SJSA1 (cell line): Measurements from ENCODE around the gene DNAH11. TPM values are rescaled to one million over a fixed set of nuclear protein-coding genes. Genes with fewer than 3 reads are reported as not detected.

ENCODE experiments used
- DNase-seq, 2 experiments: peaks; one replicate each; pipeline ENCODE4 v3.0.0-alpha.2; 2015 to 2020; ENCODE audit warnings: low spot score in 2 of 2, low read depth in 1 of 2
- H3K27ac ChIP-seq: fragments of 250-450 bp; sonication (Bioruptor Pico); 2 replicates; pipeline ENCODE4 v1.5.1; 2020; ENCODE audit warnings: mild to moderate bottlenecking, moderate library complexity
- H3K27me3 ChIP-seq: fragments of 250-450 bp; sonication (Bioruptor Pico); replicated peaks from 2 replicates; pipeline ENCODE4 v1.5.1; 2020; ENCODE audit warnings: mild to moderate bottlenecking, moderate library complexity
- H3K36me3 ChIP-seq: fragments of 250-450 bp; sonication (Bioruptor Pico); 2 replicates; pipeline ENCODE4 v1.5.1; 2020; ENCODE audit warnings: mild to moderate bottlenecking
- H3K4me1 ChIP-seq: fragments of 250-450 bp; sonication (Bioruptor Pico); replicated peaks from 2 replicates; pipeline ENCODE4 v1.6.1; 2021; ENCODE audit warnings: mild to moderate bottlenecking
- H3K4me3 ChIP-seq: fragments of 250-450 bp; sonication (Bioruptor Pico); 2 replicates; pipeline ENCODE4 v1.5.1; 2020; ENCODE audit warnings: mild to moderate bottlenecking
- H3K9me3 ChIP-seq: fragments of 250-450 bp; sonication (Bioruptor Pico); replicated peaks from 2 replicates; pipeline ENCODE4 v1.5.1; 2020; ENCODE audit warnings: mild to moderate bottlenecking
- total RNA-seq: library from RNA; depleted of rRNA; stranded (reverse); fragments of >200 nt; shearing (Covaris generic); gene quantifications from 2 replicates; pipeline ENCODE4 v1.2.3, GENCODE V29; 2014

The DNAH11 gene
- total RNA-seq, 1 experiment from 2014 or later: 13.1 TPM

- no peak for DNase-seq
Observed at GRCh38 chr7:21939136-21939857, 396.5 kb downstream of the DNAH11 start.

GRCh38 chr7:21939858-21940372, 397.1 kb downstream of the DNAH11 start:
- DNase-seq: no peak
- H3K27ac ChIP-seq: no peak overlapping the region

More at GRCh38 chr7:21939136-21939857, 396.5 kb downstream of the DNAH11 start:
- Histone ChIP-seq H3K4me1 (peaks cover 21% of the 10 kb centered on the region), H3K4me3 (no peak overlapping the region), H3K36me3 (peaks cover 10% of the 10 kb centered on the region; the same call in 1 of the 2 replicates), H3K27ac (no peak overlapping the region), H3K9me3 (no peaks in the 10 kb centered on the region), H3K27me3 (no peaks in the 10 kb centered on the region)

DNA sequence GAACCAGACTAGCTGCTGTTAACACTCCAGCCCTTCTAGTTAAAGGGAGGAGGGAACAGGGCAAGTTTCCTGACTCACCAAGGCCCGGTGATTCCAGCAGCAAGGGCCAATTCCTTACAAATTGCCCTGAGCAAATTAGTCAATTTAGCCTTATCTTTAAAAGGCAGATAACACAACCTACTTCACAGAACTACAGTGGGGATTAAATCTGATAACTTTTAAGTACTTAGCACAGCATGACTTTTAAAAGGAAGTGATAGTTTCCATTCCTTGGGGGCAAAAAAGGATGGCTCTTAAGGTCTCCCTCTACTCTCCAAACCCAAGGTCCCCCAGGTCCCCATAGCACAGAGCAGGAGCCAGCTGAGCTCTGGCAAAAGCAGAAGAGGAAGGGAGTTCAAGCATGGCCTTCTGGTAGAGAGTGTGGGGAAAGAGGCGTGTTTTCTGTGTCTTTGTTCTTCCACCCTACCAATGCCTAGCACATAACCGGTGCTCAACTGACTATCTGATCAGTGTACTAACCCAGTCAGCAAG, 398.8 kb downstream of the DNAH11 start:
- peaks cover 14% of the 10 kb centered on the region; the same call in 1 of the 2 replicates for H3K36me3 ChIP-seq
- no peak overlapping the region for H3K27ac ChIP-seq
- no peaks in the 10 kb centered on the region for H3K27me3 ChIP-seq
- H3K9me3 ChIP-seq: no peaks in the 10 kb centered on the region
- no peak overlapping the region for H3K4me3 ChIP-seq
- H3K4me1 ChIP-seq: peaks cover 28% of the 10 kb centered on the region
- DNase-seq: no peak

More at GRCh38 chr7:21939858-21940372, 397.1 kb downstream of the DNAH11 start:
- Histone ChIP-seq H3K9me3 (no peaks in the 10 kb centered on the region), H3K36me3 (peaks cover 10% of the 10 kb centered on the region; the same call in 1 of the 2 replicates), H3K4me1 (peaks cover 21% of the 10 kb centered on the region), H3K4me3 (no peak overlapping the region), H3K27me3 (no peaks in the 10 kb centered on the region)

GRCh38 chr7:21942955-21943354, 400.1 kb downstream of the DNAH11 start:
- Histone ChIP-seq H3K9me3 (no peaks in the 10 kb centered on the region), H3K36me3 (peaks cover 8% of the 10 kb centered on the region; the same call in 1 of the 2 replicates), H3K27ac (no peak overlapping the region), H3K4me3 (no peak overlapping the region), H3K4me1 (peaks cover 28% of the 10 kb centered on the region), H3K27me3 (no peaks in the 10 kb centered on the region)
- DNase-seq: no peak

- Histone ChIP-seq H3K4me1 (peaks cover 23% of the 10 kb centered on the region), H3K27me3 (no peaks in the 10 kb centered on the region), H3K9me3 (no peaks in the 10 kb centered on the region), H3K4me3 (no peak overlapping the region), H3K36me3 (peaks cover 4% of the 10 kb centered on the region; the same call in 1 of the 2 replicates), H3K27ac (no peak overlapping the region)
- no peak for DNase-seq
Observed at GRCh38 chr7:21943436-21943835, 400.6 kb downstream of the DNAH11 start.

DNA sequence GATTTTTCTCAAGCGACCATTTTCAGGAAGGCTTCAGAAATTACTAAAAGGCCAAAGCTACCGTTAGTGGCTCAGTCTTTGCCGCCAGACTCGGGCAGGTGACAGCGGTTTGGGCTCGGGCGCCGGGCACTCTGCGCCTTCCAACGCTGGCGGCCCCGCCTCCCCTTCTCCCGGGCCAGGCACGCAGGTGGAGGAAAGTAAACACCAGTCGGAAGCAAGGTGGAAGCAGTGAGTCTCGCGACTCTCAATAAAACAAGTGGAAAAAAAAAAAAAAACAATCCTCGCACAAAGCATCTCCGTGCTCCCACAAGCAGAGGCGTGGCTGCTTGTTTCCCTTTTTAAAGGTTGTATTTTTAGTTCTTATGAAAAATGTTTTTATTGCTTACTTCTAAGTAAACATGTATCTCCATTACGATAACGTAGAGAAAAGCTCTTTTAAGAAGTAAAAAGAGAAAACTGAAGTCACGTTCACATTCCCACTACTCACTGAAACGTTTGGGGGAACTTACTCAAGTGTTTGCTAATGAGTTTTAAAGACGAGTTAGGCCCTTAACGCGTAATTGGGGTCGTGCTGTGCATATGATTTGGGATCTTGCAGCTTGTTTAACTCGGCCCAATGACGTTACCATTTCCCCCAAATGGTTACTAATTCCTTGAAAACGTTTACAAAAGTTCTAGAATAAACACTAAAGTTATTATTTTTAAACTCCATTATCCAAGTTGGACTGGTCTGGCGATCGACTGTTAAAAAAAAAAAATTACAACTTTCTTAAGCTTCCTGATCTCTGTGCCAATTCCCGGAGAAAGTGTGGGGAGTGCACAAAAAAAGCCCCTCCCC, 402.0 kb downstream of the DNAH11 start:
- peak overlapping the region; percentile 93 for H3K27ac ChIP-seq
- H3K4me1 ChIP-seq: peaks cover 13% of the 10 kb centered on the region
- peak overlapping the region; percentile 66 for H3K4me3 ChIP-seq

GRCh38 chr7:21945454-21946221, 402.8 kb downstream of the DNAH11 start, which contains the start of gene CDCA7L:
Gene CDCA7L, minus strand, starts transcription at chr7:21945899. Its CDS starts 95 bp downstream, at chr7:21945804.
- Histone ChIP-seq H3K27me3 (no peaks in the 10 kb centered on the region), H3K36me3 (peaks cover 4% of the 10 kb centered on the region; the same call in 1 of the 2 replicates), H3K4me1 (peaks cover 13% of the 10 kb centered on the region), H3K27ac (peak within 1 kb of the TSS; percentile 93), H3K9me3 (no peaks in the 10 kb centered on the region), H3K4me3 (peak within 1 kb of the TSS; percentile 66)
- peak; percentile 66 to 88 for DNase-seq

More for the DNA sequence above, 402.0 kb downstream of the DNAH11 start:
- Histone ChIP-seq H3K36me3 (peaks cover 4% of the 10 kb centered on the region; the same call in 1 of the 2 replicates), H3K27me3 (no peaks in the 10 kb centered on the region), H3K9me3 (no peaks in the 10 kb centered on the region)
- DNase-seq: peak in 1 of 2 experiments; percentile 20

- DNase-seq: no peak
- Histone ChIP-seq H3K27me3 (no peaks in the 10 kb centered on the region), H3K36me3 (peaks cover 4% of the 10 kb centered on the region; the same call in 1 of the 2 replicates), H3K27ac (peak overlapping the region; percentile 93), H3K4me3 (peak overlapping the region; percentile 66), H3K4me1 (peaks cover 13% of the 10 kb centered on the region), H3K9me3 (no peaks in the 10 kb centered on the region)
Observed at GRCh38 chr7:21946222-21946709, 403.4 kb downstream of the DNAH11 start.

DNA sequence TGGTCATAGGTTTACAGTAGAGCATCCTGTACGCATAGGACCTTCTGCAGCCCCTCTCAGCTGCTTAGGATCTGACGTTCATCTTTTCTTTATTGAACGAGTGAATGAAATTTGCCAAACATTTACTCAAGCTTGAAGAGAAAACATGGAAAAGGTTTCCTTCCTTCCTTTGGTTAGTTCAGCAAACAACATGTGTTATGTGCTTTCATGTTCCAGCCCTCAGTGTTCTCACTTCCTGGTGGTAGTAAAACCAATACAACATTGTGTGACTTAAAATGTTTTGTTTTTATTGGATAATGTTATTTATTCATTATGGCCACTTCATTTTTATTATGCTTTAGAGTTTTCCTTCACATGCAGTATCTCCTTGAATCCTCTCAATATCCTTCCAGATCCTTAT, 404.2 kb downstream of the DNAH11 start:
- Histone ChIP-seq H3K9me3 (no peaks in the 10 kb centered on the region), H3K4me1 (peaks cover 13% of the 10 kb centered on the region), H3K27me3 (no peaks in the 10 kb centered on the region), H3K4me3 (no peak overlapping the region), H3K27ac (no peak overlapping the region), H3K36me3 (peaks cover 4% of the 10 kb centered on the region; the same call in 1 of the 2 replicates)
- no peak for DNase-seq

DNA sequence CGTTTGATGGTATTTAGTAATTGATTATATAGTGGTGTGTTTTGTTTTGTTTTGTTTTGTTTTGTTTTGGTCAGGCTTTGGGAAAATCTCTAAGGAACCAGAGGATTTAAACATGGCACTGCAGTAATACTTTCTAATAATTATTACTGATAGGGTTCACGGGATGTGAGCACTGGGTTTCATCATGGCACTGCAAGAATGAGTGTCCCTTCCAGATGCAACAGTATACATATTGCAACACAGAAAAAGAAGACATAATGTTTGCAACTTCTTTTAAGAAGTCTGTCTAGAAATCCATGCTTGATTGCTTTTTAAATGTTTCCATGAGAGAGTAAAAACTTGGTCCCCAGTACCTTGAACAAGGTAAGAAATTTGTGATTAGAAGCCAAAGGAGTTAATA, 405.1 kb downstream of the DNAH11 start:
- no peak for DNase-seq
- Histone ChIP-seq H3K27me3 (no peaks in the 10 kb centered on the region), H3K9me3 (no peaks in the 10 kb centered on the region), H3K27ac (no peak overlapping the region), H3K4me3 (no peak overlapping the region), H3K36me3 (peaks cover 4% of the 10 kb centered on the region; the same call in 1 of the 2 replicates), H3K4me1 (peaks cover 13% of the 10 kb centered on the region)

DNA sequence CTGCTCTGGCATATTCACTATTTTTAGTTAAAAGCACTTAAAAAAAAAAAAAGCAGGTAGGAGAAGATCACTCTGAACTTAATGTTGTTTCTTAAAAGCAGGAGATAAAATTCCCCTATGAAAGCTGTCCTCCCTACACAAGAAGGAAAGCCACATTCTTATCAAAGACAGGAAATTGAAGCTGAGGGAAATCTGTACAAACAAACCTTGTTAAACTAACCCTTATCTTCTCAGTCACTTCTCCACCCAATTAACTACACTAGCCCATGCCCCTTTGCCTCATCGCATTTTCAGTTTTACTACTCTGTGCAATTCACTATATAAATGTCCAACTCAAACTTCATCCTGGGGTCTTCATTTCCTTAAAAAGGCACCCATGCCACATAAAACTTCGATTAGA, 405.5 kb downstream of the DNAH11 start:
- H3K4me1 ChIP-seq: peaks cover 13% of the 10 kb centered on the region
- H3K36me3 ChIP-seq: peaks cover 4% of the 10 kb centered on the region; the same call in 1 of the 2 replicates
- DNase-seq: no peak
- H3K9me3 ChIP-seq: no peaks in the 10 kb centered on the region
- H3K27me3 ChIP-seq: no peaks in the 10 kb centered on the region
- no peak overlapping the region for H3K4me3 ChIP-seq
- no peak overlapping the region for H3K27ac ChIP-seq

- Histone ChIP-seq H3K4me1 (peaks cover 7% of the 10 kb centered on the region), H3K36me3 (peaks cover 4% of the 10 kb centered on the region; the same call in 1 of the 2 replicates), H3K27me3 (no peaks in the 10 kb centered on the region), H3K9me3 (no peaks in the 10 kb centered on the region), H3K27ac (no peak overlapping the region), H3K4me3 (no peak overlapping the region)
- no peak for DNase-seq
Observed at GRCh38 chr7:21948887-21949540, 406.2 kb downstream of the DNAH11 start.
